ENCODE results near the gene NADK. TPM values are rescaled to one million over a fixed set of nuclear protein-coding genes. Genes with fewer than 3 reads are reported as not detected.
A peak's percentile ranks its signal among the peaks of the same experiment; 100 is the strongest.
"Not testable (repeated sequence)": the region's sequence is repeated elsewhere in the genome, so short reads cannot be mapped to it uniquely, and the experiment has no call there.

The NADK gene
- total RNA-seq, 1 donor from 2014 or later = 84.5 TPM

DNA sequence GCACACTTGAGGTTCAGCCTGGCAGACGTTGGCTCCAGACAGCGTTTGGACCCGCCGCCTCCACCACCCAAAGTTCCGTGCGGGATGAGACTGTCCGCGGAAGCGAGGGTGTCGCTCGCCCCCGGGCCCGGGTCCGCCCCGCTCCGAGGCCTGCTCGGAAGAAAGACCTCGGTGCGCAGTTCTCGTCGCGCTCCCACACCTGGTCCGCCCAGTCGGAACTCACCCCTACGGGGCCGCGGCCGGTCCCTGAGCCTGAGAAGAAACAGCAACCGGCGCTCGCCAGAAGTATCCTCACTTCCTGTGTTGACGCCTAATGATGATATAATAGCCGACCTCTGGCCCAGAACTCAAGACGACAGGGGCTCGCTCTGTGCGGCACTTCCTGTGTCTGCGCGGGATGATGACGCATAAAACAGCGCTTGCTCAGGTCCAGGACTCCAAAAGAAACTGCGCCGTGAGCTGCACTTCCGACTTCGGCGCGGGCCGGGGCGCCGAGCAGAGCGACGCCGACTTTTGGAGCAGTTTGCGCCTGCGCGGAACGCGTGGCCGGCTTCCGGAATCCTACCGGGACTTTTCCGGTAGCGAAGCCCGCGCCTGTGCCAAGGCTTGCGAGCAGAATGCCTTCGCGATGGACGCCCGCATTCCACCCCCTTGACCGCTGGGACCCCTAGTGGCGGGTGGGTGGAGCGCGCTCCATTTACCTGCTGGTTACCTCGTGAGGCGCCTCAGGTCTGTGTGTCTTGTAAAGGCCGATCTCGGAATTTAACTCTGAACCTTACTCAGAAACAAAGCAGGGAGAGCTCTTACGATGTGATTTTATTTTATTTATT lies 54.0 kb downstream of the NADK start, which contains the start of gene CDK11A:
TSS of gene CDK11A (minus strand) at position 323 of the 830 bp plus-strand sequence. CDS start 1,539 bp downstream, outside the sequence.
- intact Hi-C loops (cut with micrococcal nuclease) = loop anchor here (2.0 kb wide), 1 partner anchor 65 kb away; the partner anchor contains the start of gene CDK11B
- Mint-ChIP-seq H3K4me3 (ENCODE audit: low read depth) (peak within 1 kb of the TSS; percentile 91), H3K27ac (peak within 1 kb of the TSS; percentile 86), H3K4me1 (ENCODE audit: low read depth) (peaks cover 16% of the 10 kb centered on the region), H3K36me3 (ENCODE audit: low read depth) (peaks cover 34% of the 10 kb centered on the region)
- peak; percentile 97 for DNase-seq (ENCODE audit: low spot score)
- not testable (repeated sequence) for H3K9me3 Mint-ChIP-seq; H3K27me3 Mint-ChIP-seq (ENCODE audit: low read depth)

DNA sequence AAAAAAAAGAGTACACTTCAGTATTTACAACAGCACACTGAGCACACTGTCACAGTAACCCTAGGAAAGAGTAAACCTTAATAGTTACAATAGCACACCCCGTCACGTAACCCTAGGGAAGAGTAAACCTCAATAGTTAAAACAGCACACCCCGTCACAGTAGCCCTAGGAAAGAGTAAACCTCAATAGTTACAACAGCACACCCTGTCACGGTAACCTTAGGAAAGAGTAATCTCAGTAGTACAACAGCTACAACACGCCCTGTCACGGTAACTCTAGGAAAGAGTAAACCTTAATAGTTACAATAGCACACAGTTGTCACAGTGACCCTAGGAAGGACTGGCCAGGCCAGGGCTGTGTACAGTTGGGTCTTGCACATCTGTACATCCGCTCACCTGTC lies 57.1 kb downstream of the NADK start:
- Mint-ChIP-seq H3K9me3 (no peaks in the 10 kb centered on the region), H3K4me1 (ENCODE audit: low read depth) (peaks cover 7% of the 10 kb centered on the region), H3K36me3 (ENCODE audit: low read depth) (peaks cover 40% of the 10 kb centered on the region), H3K27me3 (ENCODE audit: low read depth) (no peaks in the 10 kb centered on the region), H3K27ac (no peak overlapping the region), H3K4me3 (ENCODE audit: low read depth) (no peak overlapping the region)
- intact Hi-C loops (cut with micrococcal nuclease) = no loop called here
- DNase-seq (ENCODE audit: low spot score) = no peak

DNA sequence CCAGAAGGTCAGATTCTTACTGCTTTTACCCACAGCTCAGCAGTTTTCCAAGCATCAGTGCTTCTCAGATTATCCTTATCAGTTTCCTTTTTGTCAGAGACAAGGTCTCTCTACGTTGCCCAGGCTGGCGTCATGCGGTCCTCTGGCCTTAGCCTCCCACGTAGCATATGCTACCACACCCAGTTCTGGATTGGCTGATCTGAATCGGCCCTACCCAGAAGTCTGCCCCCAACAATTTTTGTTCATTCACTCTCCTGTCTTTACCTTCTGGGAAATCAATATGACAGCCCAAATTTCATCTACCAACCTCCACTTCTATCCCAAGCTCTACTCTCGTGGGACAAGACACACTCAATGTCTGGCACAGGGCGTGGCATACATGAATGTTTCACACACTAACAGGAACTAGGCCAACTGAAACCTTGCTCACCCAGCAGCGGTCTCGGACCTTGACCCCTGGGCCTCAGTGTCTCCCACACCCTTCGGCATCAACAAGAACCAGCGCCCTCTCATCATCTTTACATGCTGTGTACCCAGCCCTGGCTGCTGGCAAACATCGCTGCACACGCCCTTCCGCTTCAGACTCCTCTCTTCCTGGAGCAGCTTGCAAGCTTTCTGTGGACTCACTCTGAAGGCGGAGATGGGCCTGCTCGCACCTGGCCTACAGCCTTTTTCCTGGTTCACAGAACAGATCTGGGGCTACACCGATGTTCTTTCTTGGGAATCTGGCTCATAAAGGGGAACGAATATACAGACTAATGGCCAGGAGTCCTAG lies 63.0 kb downstream of the NADK start:
- H3K27me3 Mint-ChIP-seq (ENCODE audit: low read depth); H3K4me1 Mint-ChIP-seq (ENCODE audit: low read depth); intact Hi-C loops (cut with micrococcal nuclease); H3K9me3 Mint-ChIP-seq; H3K4me3 Mint-ChIP-seq (ENCODE audit: low read depth); DNase-seq (ENCODE audit: low spot score): not testable (repeated sequence)
- Mint-ChIP-seq H3K27ac (peak overlapping the region; percentile 28), H3K36me3 (ENCODE audit: low read depth) (peaks cover 31% of the 10 kb centered on the region)

DNA sequence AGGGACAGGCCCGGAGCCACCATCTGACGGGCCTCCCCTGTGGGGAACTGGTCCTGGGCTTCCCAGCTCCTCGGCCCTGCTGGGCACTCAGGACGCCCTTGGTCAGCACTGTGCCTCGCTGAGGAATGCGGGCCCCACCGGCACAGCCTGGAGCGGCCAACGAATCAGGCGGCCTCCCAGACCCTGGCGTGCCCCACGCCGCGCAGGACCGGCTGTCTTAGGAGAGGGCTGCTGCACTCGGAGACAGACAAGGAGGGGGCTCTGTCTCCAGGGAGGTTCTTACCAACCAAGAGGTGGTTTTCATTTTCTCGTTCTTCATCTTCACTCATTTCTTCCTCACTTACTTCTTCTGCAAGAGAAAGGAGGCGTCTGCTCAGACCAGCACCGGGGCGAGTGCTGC lies 70.4 kb downstream of the NADK start:
- H3K9me3 Mint-ChIP-seq; H3K36me3 Mint-ChIP-seq (ENCODE audit: low read depth); H3K4me1 Mint-ChIP-seq (ENCODE audit: low read depth); intact Hi-C loops (cut with micrococcal nuclease); H3K27ac Mint-ChIP-seq; H3K27me3 Mint-ChIP-seq (ENCODE audit: low read depth); DNase-seq (ENCODE audit: low spot score); H3K4me3 Mint-ChIP-seq (ENCODE audit: low read depth): not testable (repeated sequence)

DNA sequence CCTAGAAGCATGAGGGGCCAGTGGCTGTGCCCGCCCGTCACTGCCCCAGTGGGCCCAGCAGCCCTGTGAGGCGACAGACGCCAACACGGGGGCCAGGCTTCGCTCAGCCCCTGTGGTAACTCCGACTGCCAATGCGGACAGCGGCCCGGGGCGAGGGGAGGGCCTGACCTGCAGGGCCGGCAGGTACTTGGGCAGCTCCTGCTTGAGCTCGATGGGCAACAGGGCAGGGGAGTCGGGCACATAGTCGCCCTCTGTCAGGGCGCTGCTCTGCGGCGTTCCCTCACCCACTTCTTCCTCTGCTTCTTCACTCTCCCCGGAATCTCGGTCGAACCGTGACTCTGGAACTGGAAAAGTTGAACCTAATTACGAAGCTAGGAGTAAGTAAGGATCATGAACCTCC lies 71.0 kb downstream of the NADK start:
- DNase-seq (ENCODE audit: low spot score); H3K36me3 Mint-ChIP-seq (ENCODE audit: low read depth); H3K4me1 Mint-ChIP-seq (ENCODE audit: low read depth); H3K4me3 Mint-ChIP-seq (ENCODE audit: low read depth); H3K27ac Mint-ChIP-seq; H3K9me3 Mint-ChIP-seq; intact Hi-C loops (cut with micrococcal nuclease); H3K27me3 Mint-ChIP-seq (ENCODE audit: low read depth): not testable (repeated sequence)

DNA sequence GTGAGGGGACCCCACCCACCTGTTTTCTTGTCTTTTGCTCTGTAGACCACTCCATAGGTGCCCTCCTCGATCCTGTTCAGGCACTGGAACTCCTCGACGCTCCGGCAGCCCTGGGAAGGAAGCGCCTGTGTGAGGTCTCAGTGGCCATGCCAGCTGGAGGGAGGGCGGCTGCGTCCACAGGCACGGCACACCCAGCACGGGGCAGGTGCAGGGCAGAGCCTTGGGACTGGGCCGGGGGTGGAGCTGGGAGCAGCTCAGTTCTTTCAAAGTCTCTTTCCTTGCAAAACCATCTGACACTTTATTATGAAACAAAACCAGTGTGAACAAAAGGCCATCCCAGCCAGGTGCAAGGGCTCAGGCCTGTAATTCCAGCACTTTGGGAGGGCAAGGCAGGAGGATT lies 72.6 kb downstream of the NADK start:
- H3K9me3 Mint-ChIP-seq; H3K27me3 Mint-ChIP-seq (ENCODE audit: low read depth); H3K4me3 Mint-ChIP-seq (ENCODE audit: low read depth); H3K4me1 Mint-ChIP-seq (ENCODE audit: low read depth); intact Hi-C loops (cut with micrococcal nuclease); DNase-seq (ENCODE audit: low spot score); H3K27ac Mint-ChIP-seq; H3K36me3 Mint-ChIP-seq (ENCODE audit: low read depth): not testable (repeated sequence)

DNA sequence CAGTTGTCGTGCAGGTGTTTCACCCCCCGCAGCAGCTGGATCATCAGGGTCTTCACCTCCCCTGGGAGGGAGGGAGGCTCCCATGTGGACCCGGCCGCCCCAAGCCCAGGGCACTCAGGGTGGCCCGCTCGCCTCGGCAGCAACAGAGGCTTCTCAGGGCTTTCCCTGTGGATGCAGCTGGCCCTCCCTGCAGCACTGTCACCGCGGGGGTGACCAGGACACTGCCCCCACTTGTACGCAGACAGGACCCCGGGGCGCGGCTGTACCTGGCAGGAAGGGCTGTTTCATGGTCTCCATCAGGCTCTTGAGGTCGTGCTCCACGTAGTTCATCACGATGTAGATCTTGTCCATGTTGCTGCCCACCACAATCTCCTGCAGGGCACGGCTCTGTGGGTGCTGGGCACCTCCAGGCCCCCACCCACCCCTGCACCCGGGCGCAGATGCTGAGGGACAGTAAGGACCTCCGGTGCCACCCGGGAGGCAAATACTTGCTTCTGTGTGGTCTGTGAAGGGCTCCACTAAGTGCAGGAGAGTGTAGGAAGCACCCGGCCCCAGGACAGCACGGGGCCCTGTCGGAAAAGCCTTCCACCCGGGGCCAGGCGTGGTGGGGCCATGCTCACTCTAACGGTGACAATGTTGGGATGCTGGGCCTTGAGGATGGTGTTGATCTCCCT lies 73.8 kb downstream of the NADK start:
- H3K27me3 Mint-ChIP-seq (ENCODE audit: low read depth); DNase-seq (ENCODE audit: low spot score); H3K9me3 Mint-ChIP-seq; H3K36me3 Mint-ChIP-seq (ENCODE audit: low read depth); H3K4me3 Mint-ChIP-seq (ENCODE audit: low read depth); intact Hi-C loops (cut with micrococcal nuclease); H3K27ac Mint-ChIP-seq; H3K4me1 Mint-ChIP-seq (ENCODE audit: low read depth): not testable (repeated sequence)

DNA sequence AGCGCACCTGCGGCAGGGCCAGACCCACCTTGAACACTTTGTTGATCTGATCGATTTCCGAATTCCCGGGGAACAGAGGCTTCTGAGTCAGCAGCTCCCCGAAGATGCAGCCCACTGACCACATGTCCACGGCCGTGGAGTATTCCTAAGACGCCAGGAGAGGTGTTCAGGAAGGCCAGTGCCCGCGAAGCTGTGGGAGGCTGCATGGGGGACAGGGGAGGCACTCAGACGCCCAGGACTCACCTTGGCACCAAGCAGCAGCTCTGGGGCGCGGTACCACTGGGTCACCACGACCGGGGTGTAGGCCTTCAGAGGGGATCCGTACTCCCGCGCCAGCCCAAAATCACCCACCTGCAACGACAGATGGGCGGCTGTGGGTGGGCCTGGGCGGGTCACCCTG lies 74.5 kb downstream of the NADK start:
- H3K36me3 Mint-ChIP-seq (ENCODE audit: low read depth) = peaks cover 3% of the 10 kb centered on the region
- H3K27me3 Mint-ChIP-seq (ENCODE audit: low read depth) = no peaks in the 10 kb centered on the region
- no peak overlapping the region for H3K4me3 Mint-ChIP-seq (ENCODE audit: low read depth)
- intact Hi-C loops (cut with micrococcal nuclease) = no loop called here
- H3K4me1 Mint-ChIP-seq (ENCODE audit: low read depth) = no peaks in the 10 kb centered on the region
- DNase-seq (ENCODE audit: low spot score) = no peak
- H3K9me3 Mint-ChIP-seq = no peaks in the 10 kb centered on the region
- H3K27ac Mint-ChIP-seq = no peak overlapping the region

DNA sequence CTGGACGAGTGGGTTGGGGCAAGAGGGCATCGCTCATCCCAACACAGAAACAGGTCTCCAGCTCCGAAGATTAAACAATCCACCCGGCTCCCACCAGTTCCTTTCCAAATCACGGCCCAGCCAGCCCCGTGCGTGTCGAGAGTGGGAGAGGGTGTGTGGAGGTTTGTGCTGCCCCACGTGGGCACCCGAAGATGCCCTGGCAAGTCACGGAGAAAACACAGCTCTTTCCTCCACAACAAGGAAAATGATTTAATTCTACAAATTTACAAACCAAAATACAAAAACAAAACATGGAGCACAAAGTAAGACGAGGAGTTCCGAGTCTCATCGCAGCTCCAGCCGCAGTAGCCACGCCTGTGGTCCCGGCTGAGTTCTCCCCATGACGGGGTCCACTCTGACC lies 75.8 kb downstream of the NADK start:
- DNase-seq (ENCODE audit: low spot score); H3K4me1 Mint-ChIP-seq (ENCODE audit: low read depth); H3K9me3 Mint-ChIP-seq; H3K27ac Mint-ChIP-seq; H3K4me3 Mint-ChIP-seq (ENCODE audit: low read depth); H3K27me3 Mint-ChIP-seq (ENCODE audit: low read depth); H3K36me3 Mint-ChIP-seq (ENCODE audit: low read depth); intact Hi-C loops (cut with micrococcal nuclease): not testable (repeated sequence)

Other genes starting within 250 kb of the NADK start
- gene TMEM240, start 237.8 kb downstream of the NADK start, total RNA-seq = 0.25 and 0.48 TPM in 2 replicates
- gene SSU72, start 203.6 kb downstream of the NADK start, total RNA-seq = 121 and 123 TPM in 2 replicates
- 10.4 and 11.8 TPM in 2 replicates for gene FNDC10, start 178.3 kb downstream of the NADK start, total RNA-seq
- 30.2 and 32.7 TPM in 2 replicates for gene MIB2, start 163.0 kb downstream of the NADK start, total RNA-seq
- 0.94 and 1.4 TPM in 2 replicates for gene MMP23B, start 146.3 kb downstream of the NADK start, total RNA-seq
- 32.1 and 32.4 TPM in 2 replicates for gene CDK11B, start 119.5 kb downstream of the NADK start, total RNA-seq
- gene SLC35E2B, start 85.7 kb downstream of the NADK start, total RNA-seq = 41.9 and 42.9 TPM in 2 replicates
- gene CDK11A, start 54.1 kb downstream of the NADK start, total RNA-seq = 58.5 and 63.1 TPM in 2 replicates
- gene GNB1, start 112.6 kb upstream of the NADK start, total RNA-seq = 452 and 471 TPM in 2 replicates
- gene CALML6, start 136.8 kb upstream of the NADK start, total RNA-seq = 0.18 and 0.32 TPM in 2 replicates
- gene TMEM52, start 140.8 kb upstream of the NADK start, total RNA-seq = 0.94 and 1.2 TPM in 2 replicates
- not detected in 2 replicates for gene CFAP74, start 225.3 kb upstream of the NADK start, total RNA-seq
- gene GABRD, start 240.9 kb upstream of the NADK start, total RNA-seq = not detected in 2 replicates